Activated CD8-positive, alpha-beta memory T cell treated with anti-CD3 and anti-CD28 coated beads for 4 hours (primary cell): ENCODE measurements around the gene RNF220.

ENCODE experiments used
- DNase-seq, 2 donors: peaks; one replicate each; pipeline ENCODE4 v3.0.0-alpha.2; 2020; ENCODE audit warnings: low read depth in 2 of 2

RNF220 gene

GRCh38 chr1:44587796-44588460 is 182.9 kb downstream of the RNF220 start:
- DNase-seq: no peak

- no peak for DNase-seq
Observed at GRCh38 chr1:44588551-44589210, 183.6 kb downstream of the RNF220 start.

- DNase-seq: no peak
Observed at GRCh38 chr1:44590475-44590874, 185.4 kb downstream of the RNF220 start.

GRCh38 chr1:44591381-44591780 is 186.3 kb downstream of the RNF220 start:
- no peak for DNase-seq

GRCh38 chr1:44592208-44593145 is 187.4 kb downstream of the RNF220 start:
- DNase-seq: no peak

- DNase-seq: no peak
Observed at GRCh38 chr1:44594353-44594752, 189.3 kb downstream of the RNF220 start.

GRCh38 chr1:44594871-44595735 is 190.0 kb downstream of the RNF220 start:
- peak; percentile 47 to 50 for DNase-seq

- no peak for DNase-seq
Observed at GRCh38 chr1:44596511-44596910, 191.5 kb downstream of the RNF220 start.

GRCh38 chr1:44598167-44598566 is 193.1 kb downstream of the RNF220 start:
- no peak for DNase-seq

GRCh38 chr1:44602634-44603628 is 197.9 kb downstream of the RNF220 start:
- no peak for DNase-seq

GRCh38 chr1:44603718-44604117 is 198.7 kb downstream of the RNF220 start:
- DNase-seq: no peak

GRCh38 chr1:44604157-44604955 is 199.3 kb downstream of the RNF220 start:
- no peak for DNase-seq

GRCh38 chr1:44605914-44606615 is 201.0 kb downstream of the RNF220 start:
- DNase-seq: no peak

GRCh38 chr1:44606701-44607281 is 201.7 kb downstream of the RNF220 start:
- no peak for DNase-seq

- no peak for DNase-seq
Observed at GRCh38 chr1:44608141-44608540, 203.1 kb downstream of the RNF220 start.

GRCh38 chr1:44609412-44609767 is 204.3 kb downstream of the RNF220 start:
- peak in 1 of 2 donors; percentile 6 for DNase-seq

GRCh38 chr1:44609768-44610526 is 204.9 kb downstream of the RNF220 start:
- no peak for DNase-seq
